ENCODE data around the gene TATDN3. TPM values are rescaled to one million over a fixed set of nuclear protein-coding genes. Genes with fewer than 3 reads are reported as not detected.
A peak's percentile ranks its signal among the peaks of the same experiment; 100 is the strongest.

The TATDN3 gene
- total and polyA plus RNA-seq, 9 of the 15 experiments (the other 6 are each of a cell fraction or from before 2014, with no cell fraction given): 18.3 to 79.9 (median 28.2) TPM

- TF ChIP-seq TOE1 (IDR thresholded peaks at IDR 0.05; ENCODE audit: borderline replicate concordance): peak; percentile 31; the same call in 1 of the 2 replicates
- no peak for TF ChIP-seq TOE1 (CRISPR knock-in tag; IDR thresholded peaks at IDR 0.05; ENCODE audit: borderline replicate concordance, low read depth)
- no peak for TF ChIP-seq ZNF133 (CRISPR knock-in tag; IDR thresholded peaks at IDR 0.05)
- TF ChIP-seq CREB3 (tag; conservative IDR thresholded peaks at IDR 0.05; ENCODE audit: low read depth): peak; percentile 52; the same call in 1 of the 2 replicates
- TF ChIP-seq SRF (CRISPR knock-in tag; IDR thresholded peaks at IDR 0.05): peak in 1 of 2 experiments; percentile 22; a peak in 1 of 4 replicates
- no peak for TF ChIP-seq GABPB1 (CRISPR knock-in tag; IDR thresholded peaks at IDR 0.05)
- 0 out of 2 replicates have a peak, but pooled peaks have one; percentile 6 for TF ChIP-seq SMC3 (conservative IDR thresholded peaks at IDR 0.05; ENCODE audit: insufficient read depth, low read depth, low read length)
- TF ChIP-seq FOXA1 (IDR thresholded peaks at IDR 0.05; ENCODE audit: borderline replicate concordance): peak; percentile 89
- no peak for TF ChIP-seq ZNF586 (CRISPR knock-in tag; conservative IDR thresholded peaks at IDR 0.05)
- peak; percentile 97 for TF ChIP-seq KLF16 (IDR thresholded peaks at IDR 0.05)
- peak; percentile 93 for TF ChIP-seq ARID3A (IDR thresholded peaks at IDR 0.05; ENCODE audit: borderline replicate concordance, low read depth, low read length)
- no peak for TF ChIP-seq ZNF696 (CRISPR knock-in tag; conservative IDR thresholded peaks at IDR 0.05)
- TF ChIP-seq NONO (IDR thresholded peaks at IDR 0.05; ENCODE audit: low read depth in 2 of 2, low read length in 1 of 2): peak in 1 of 2 experiments; percentile 64; a peak in 1 of 4 replicates
- TF ChIP-seq, protein P1, sequence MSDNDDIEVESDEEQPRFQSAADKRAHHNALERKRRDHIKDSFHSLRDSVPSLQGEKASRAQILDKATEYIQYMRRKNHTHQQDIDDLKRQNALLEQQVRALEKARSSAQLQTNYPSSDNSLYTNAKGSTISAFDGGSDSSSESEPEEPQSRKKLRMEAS (CRISPR knock-in tag; IDR thresholded peaks at IDR 0.05): peak; percentile 45; the same call in 1 of the 2 replicates
- peak; percentile 43; the same call in 1 of the 2 replicates for TF ChIP-seq ATF4 (CRISPR knock-in tag; IDR thresholded peaks at IDR 0.05)
- peak in 1 of 2 experiments; percentile 14; a peak in 1 of 4 replicates for TF ChIP-seq CSDE1 (IDR thresholded peaks at IDR 0.05)
- no peak for TF ChIP-seq ZNF121 (CRISPR knock-in tag; conservative IDR thresholded peaks at IDR 0.05)
- peak; percentile 96 for TF ChIP-seq NFIC (IDR thresholded peaks at IDR 0.05)
- TF ChIP-seq IRF2 (CRISPR knock-in tag; IDR thresholded peaks at IDR 0.05): no peak
- no peak for TF ChIP-seq ZBTB12 (CRISPR knock-in tag; IDR thresholded peaks at IDR 0.05)
- TF ChIP-seq ZNF347 (CRISPR knock-in tag; IDR thresholded peaks at IDR 0.05; ENCODE audit: low read depth): no peak
- peak in 1 of 2 experiments; percentile 89; a peak in 2 of 4 replicates for TF ChIP-seq TBL1XR1 (IDR thresholded peaks at IDR 0.05; ENCODE audit: low read length in 2 of 2)
- TF ChIP-seq STAT5A (IDR thresholded peaks at IDR 0.05; ENCODE audit: borderline replicate concordance, low read length): peak; percentile 97
Observed at GRCh38 chr1:212860713-212861581, 69.3 kb downstream of the TATDN3 start (continued).
